Central memory CD4-positive, alpha-beta T cell (primary cell): ENCODE measurements around the gene PROK2.

ENCODE experiments used
- DNase-seq: peaks from one replicate; pipeline ENCODE4 v3.0.0; 2022
- total RNA-seq, 3 experiments: gene quantifications; one replicate each; lab custom pipeline; 2026; lab: John Stamatoyannopoulos, UW

Gene PROK2, protein sequence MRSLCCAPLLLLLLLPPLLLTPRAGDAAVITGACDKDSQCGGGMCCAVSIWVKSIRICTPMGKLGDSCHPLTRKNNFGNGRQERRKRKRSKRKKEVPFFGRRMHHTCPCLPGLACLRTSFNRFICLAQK
- 0.19 to 0.33 (median 0.28) reads per million in 3 experiments for total RNA-seq

DNA sequence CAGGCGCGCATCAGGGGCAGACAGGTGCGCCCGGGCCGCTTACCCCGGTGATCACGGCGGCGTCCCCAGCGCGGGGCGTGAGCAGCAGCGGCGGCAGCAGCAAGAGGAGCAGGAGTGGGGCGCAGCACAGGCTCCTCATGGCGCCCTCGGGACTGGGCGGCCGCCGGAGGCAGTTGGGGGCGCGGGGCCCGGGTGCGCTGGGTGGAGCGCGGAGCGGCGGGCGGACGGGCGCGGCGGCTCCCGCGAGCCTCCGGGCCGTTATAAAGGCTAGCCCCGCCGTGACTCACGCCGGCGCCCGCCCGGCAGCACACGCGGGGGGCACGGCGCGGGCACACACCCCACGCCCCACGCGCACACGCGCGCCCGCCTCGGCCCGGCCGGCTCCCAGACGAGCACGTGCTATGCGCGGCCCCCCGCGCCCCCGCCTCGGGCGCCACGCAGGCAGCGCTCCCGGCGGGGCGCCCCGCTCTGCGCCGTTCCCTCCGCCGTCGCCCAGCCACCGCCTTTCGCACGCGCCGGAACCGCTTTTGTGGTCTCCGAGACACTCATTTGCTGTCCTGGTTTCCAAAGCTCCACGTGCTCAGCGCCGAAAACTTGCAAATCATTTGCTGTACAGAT is at the start of gene PROK2:
Gene PROK2, minus strand, starts transcription at position 235 of the 618 bp plus-strand sequence. Its CDS starts 96 bp downstream, at position 139.
- DNase-seq, result no peak

DNA sequence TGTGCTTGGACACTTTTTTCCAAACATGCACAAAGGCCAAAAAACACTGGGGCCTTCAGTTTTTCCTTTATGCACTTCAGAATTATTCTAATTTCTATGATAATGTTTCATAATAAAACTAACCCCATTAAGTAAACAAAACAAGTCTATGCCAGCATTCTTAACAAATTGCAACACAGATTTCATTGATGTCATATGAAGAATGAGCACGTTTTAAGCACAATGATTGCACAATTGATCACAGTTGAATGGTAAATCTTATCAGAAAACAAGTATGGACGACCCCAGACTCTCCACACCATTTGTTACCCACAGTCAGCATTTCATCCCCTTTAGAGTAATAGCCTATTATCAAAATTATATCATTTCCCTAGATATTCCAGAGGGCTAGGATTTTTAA is 46.7 kb upstream of the PROK2 start:
- no peak for DNase-seq

DNA sequence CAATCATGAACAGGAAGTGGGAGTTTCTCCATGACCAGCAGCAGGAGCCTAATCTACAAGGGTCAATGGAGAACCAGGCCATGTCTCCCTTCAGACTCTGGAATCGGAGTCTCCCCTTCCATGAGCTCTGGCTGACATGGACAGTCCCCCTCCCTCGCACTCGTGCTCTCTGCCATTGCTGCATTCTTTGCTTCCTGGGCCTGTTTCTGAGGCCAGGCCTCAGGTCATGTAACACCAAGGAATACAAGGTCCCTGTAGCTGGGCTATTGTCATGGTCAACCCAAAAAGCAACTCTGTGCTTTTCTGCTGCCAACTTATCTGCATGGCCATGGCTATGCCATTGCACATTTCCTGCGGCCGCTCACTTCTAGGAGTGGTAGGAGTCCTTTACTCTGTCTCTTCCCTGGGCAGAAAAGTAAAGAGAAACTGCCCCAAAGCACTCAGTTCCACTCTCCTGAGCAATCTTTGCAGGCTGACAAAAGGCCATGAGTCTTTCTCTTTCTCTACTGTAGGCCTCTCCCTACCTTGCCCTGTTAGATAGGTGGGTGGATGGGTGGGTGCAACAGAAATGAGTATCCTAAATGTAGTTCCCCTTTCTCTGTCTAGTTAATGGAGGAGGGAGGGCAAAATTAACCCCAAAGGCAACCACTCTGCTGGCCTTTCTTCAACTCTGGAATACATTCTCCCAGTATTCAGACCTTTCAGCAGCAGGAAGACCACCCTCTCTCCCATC is 40.8 kb upstream of the PROK2 start:
- DNase-seq, result no peak

- DNase-seq, result no peak
These were observed 36.2 kb upstream of the PROK2 start for GRCh38 chr3:71821116-71821515.

DNA sequence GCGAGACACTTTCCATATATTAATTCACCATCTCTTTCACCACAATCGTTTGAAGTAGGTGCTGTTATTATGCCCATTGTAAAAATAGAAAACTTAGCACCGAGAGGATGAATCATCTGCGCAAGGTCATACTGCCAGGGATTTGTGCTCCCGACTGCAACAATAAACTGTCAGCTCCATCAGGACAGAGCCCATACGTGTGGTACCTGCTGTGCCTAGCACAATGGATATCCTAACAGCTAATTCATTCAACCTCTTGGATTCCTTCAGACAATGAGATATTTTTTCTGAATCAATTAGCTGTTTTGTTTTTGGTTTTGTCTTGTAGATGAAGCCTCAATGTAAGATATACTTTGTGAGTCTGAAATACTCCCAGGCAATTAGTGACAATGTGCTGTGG is 32.3 kb upstream of the PROK2 start:
- DNase-seq, result no peak

DNA sequence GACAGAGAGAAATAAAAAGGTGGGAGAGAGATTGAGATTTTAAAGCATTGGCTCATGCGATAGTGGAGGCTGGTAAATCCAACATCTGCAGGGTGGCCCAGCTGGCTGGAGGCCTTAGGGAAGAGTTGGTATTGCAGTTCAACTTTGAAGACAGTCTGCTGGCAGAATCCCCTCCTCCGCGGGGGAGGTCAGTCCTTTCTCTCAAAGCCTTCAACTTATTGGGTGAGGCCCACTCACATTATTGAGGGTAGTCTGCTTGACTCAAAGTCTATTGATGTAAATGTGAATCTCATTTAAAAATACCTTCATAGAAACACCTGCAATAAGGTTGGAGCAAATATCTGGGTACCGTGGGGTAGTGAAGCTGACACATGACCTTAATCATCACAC is 31.8 kb upstream of the PROK2 start:
- no peak for DNase-seq

DNA sequence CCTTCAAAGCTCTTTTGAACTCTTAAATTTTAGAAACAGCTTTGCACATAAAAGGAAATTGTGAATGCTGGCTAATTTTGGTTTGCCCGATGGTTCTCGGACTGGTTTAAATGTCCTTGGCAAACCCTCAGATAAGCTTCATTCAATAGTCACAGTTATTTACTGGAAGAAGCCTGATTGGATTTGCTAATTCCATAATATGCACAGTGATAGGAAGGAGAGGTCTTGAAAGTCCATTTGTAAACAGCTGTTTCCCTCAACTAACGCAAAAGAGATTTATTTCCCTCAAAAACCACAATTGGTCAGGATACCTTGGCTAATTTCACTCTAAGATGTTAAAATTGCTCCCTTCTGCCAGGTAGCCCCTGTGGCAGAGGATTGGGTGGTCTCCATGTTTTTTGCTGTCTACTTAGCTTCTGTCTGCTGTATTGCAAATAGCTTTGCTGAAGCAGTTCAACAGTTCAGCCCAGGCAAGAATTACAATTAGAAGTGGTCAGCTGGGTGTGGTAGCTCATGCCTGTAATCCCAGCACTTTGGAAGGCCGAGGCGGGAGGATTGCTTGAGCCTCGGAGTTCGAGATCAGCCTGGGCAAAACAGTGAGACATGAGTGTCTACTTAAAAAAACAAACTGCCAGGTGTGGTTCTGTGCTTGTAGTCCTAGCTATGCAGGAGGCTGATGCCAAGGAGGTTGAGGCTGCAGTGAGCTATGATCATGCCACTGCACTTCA is 30.6 kb upstream of the PROK2 start:
- DNase-seq, result no peak

GRCh38 chr3:71813704-71814103 is 28.8 kb upstream of the PROK2 start:
- DNase-seq, result no peak

- DNase-seq, result no peak
These were observed 28.1 kb upstream of the PROK2 start for GRCh38 chr3:71813073-71813472.

DNA sequence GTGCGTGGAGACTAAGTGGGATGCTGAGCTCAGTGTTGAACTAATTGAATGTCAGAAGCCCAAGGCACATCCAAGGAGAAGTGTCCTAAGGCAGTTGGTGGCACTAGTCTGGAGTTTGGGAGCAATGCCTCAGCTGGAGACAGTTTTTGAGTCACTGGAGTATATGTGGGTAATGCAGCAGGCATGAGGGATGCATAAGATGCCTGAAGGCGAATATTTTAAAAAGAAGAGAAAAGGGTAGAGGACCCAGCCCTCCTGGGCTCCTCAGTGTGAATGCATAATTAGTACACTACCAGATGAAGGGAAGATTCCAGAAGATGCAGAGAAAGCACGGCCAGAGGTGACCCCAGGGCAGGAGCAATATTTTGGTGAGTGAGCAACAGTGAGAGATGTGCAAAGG is 25.1 kb upstream of the PROK2 start:
- no peak for DNase-seq

- no peak for DNase-seq
These were observed 24.5 kb upstream of the PROK2 start for GRCh38 chr3:71809321-71810026.

DNA sequence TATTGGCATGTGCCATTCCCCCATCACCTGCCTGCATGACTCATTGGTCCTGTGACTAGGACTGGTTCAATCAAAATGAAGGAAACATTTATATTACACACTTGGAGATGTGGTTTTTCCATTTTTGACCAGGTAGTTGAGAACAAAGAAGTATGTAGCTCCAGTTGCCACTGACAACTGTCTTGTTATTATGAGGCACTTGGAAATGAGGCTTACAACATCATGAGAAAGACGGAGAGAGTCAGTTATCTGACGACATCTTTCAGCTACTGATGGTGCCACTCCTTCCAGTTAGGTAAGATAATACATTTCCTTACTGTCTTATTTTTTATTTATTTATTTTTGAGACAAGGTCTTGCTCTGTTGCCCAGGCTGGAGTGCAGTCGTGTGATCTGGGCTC is 21.8 kb upstream of the PROK2 start:
- no peak for DNase-seq

DNA sequence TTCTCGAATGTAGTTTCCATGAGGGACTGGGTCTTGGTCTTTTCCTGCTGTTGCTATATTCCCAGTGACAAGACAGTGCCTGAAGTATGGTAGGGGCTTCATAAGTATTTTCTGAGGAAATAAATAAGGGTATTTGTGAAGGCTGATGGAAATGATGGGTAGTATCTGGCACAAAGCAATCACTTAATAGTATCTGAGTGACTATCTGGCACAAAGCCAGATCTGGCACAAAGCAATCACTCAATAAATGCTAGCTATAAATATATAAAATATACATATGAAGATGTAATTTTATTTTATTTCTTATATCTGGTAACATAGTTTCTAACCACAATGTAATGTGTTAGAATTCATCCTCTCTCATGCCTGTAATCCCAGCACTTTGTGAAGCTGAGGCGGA is 20.7 kb upstream of the PROK2 start:
- no peak for DNase-seq

- no peak for DNase-seq
These were observed 20.3 kb upstream of the PROK2 start for GRCh38 chr3:71805199-71805598.

DNA sequence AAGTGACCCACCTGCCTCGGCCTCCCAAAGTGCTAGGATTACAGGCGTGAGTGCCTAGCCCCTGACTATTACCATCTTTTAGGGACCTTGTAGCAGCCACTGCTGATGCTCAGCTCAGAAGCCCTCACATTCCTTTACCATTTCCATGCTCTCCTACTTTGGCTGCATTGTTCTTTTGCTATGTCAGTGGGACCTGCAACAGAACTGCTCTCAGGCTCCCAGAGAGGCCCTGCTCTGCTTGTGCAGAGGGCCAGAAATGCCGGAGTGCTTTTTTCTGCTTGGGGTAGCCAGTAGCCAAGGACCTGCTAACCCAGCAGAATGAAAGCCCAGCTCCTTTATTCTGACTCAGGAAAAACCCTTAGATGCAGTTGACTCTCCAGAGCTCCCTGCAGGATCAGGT is 18.3 kb upstream of the PROK2 start:
- DNase-seq, result no peak

DNA sequence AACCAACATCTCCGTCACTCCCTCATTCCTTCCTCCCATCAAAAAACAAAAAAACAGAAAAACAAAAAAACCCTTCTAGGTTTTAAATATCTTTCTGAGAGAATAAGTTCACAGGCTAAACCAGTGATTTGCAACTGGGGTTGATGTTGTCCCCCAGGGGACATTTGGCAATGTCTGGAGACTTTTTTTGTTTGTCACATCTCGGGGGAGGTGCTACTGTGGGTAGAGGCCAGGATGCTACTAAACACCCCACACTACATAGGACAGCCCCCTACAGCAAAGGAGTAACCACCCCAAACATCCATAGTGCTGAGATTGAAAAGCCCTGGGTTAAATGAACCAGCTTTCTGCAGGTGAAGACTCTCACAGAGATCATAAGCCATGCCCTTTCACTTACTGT is 17.0 kb upstream of the PROK2 start:
- no peak for DNase-seq

DNA sequence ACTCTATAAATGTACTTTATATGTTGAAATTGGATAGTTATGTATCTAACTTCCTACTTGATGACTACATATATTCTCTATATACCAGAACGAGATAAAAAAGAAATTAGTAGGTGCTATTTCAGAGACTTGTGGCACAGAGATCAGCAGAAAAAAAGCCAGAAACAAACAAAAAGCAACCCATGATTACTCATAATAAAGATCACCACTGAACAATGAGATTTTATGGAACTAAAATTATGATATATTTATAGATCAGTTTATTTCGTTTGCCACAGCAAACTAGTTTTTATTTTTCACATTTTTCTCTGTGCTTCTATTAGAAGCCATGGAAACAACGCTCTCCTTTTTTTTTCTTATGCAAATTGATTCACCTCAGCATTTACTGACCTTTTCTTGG is 15.1 kb upstream of the PROK2 start:
- DNase-seq, result no peak

- DNase-seq, result no peak
These were observed 12.5 kb upstream of the PROK2 start for GRCh38 chr3:71797455-71797854.

DNA sequence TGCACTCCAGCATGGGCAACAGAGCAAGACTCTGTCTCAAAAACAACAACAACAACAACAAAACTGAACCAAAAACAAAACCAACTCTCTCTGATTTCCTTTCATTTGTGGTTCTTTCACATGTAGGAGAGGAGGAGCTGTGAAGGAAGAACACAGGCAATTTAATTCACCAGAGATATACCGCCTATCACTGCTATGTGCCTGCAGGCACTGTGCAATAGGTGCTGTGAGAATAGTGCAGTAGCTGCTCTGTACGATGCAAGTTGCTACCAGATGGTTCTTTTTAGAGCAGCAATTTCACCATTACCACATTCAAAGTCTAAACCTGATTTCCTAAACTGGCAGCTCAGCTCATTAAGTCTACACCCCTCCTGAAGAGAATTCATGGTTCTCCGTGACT is 11.3 kb upstream of the PROK2 start:
- no peak for DNase-seq

DNA sequence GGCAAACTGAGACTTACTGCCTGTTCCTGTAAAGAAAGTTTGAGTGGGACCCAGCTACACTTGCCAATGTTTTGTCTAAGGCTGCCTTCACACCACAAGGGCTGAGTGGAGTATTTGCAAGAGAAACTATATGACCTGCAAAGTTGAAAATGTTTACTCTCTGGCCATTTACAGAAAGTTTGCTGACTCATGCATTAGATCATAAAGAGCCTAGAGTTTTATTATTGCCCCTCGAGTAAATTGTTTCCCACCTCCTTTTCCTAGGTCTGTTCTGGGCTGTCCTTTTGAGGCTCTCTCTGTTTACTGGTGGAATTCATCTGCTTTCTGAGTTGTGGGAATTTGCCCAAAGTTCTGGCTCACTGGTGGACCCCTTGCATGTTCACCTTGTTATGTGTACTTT is 6.7 kb upstream of the PROK2 start:
- DNase-seq, result no peak

GRCh38 chr3:71789922-71790321 is 5.0 kb upstream of the PROK2 start:
- no peak for DNase-seq

DNA sequence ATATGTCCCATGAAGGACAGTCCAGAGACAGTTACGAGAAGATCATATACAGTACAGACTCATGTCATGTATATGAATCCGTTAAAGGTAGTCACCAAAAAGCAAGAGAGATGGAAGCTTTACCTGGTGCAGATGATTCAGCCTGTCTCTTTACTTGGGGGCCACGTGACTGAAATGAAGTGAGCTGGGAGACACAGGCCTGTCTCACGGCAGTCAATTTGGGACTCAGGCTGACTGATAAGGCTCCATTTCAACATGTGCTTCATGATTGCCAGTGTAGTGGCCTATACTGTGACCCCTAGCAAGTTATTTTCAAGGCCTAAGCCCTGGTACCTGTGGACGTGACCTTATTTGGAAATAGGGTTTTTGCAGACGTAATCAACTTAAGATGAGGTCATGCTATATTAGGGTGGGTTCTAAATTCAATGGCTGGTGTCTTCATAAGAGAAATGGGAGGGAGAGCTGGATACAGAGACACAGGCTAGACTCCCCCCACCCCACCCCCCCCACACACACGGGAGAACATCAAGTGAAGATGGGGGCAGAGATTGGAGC is 3.0 kb upstream of the PROK2 start:
- DNase-seq, result no peak

GRCh38 chr3:71786551-71786950 is 1.6 kb upstream of the PROK2 start:
- DNase-seq, result no peak
